Measurements from ENCODE around the gene NISCH.
A peak's percentile ranks its signal among the peaks of the same experiment; 100 is the strongest.

Gene NISCH

GRCh38 chr3:52430416-52430810 is 25.0 kb upstream of the NISCH start:
- Histone ChIP-seq H3K18ac (ENCODE audit: low read length) (no peak overlapping the region), H3K79me2 (ENCODE audit: control insufficient read depth, insufficient read depth, low read length, poor library complexity) (no peaks in the 10 kb centered on the region), H3K14ac (ENCODE audit: low read length) (no peak overlapping the region), H2AK5ac (ENCODE audit: low read length) (no peak overlapping the region), H2BK5ac (ENCODE audit: low read depth, low read length, poor library complexity) (no peak overlapping the region), H3K4me3 (ENCODE audit: low read depth, low read length) (no peak overlapping the region), H2AFZ (ENCODE audit: insufficient read depth, low read length, poor library complexity) (no peak overlapping the region), H3K4me2 (ENCODE audit: low read length) (no peak overlapping the region), H4K91ac (ENCODE audit: low read depth, low read length) (no peak overlapping the region), H4K12ac (ENCODE audit: low read depth, low read length) (no peak overlapping the region), H3K9ac (ENCODE audit: low read length) (no peak overlapping the region), H3K4me1 (ENCODE audit: control insufficient read depth in 1 of 2, insufficient read depth in 2 of 2, low read length in 2 of 2) (peaks cover 0 to 2% of the 10 kb centered on the region in 2 experiments), H3K27ac (ENCODE audit: low read depth, low read length) (peak overlapping the region; percentile 13), H3K79me1 (ENCODE audit: low read length) (no peaks in the 10 kb centered on the region), H3K36me3 (ENCODE audit: control insufficient read depth in 1 of 2, insufficient read depth in 2 of 2, low read length in 2 of 2) (no peaks in the 10 kb centered on the region), H2BK120ac (ENCODE audit: insufficient read depth, low read length, poor library complexity) (no peak overlapping the region), H3K27me3 (ENCODE audit: insufficient read depth, low read length) (no peaks in the 10 kb centered on the region), H3K9me3 (ENCODE audit: insufficient read depth, low read depth, low read length) (no peaks in the 10 kb centered on the region), H4K8ac (ENCODE audit: low read depth, low read length) (no peak overlapping the region), H3K23ac (ENCODE audit: low read length) (no peak overlapping the region), H2BK12ac (ENCODE audit: low read length) (no peak overlapping the region), H3K4ac (ENCODE audit: low read depth, low read length) (no peak overlapping the region)
- WGBS (ENCODE audit: extremely low coverage, insufficient coverage, insufficient read length), result no CpG with 5 or more reads among the region's 9 CpGs
- no peak for DNase-seq

GRCh38 chr3:52431459-52432223 is 23.8 kb upstream of the NISCH start:
- Histone ChIP-seq H3K4ac (ENCODE audit: low read depth, low read length) (no peak overlapping the region), H4K12ac (ENCODE audit: low read depth, low read length) (no peak overlapping the region), H3K14ac (ENCODE audit: low read length) (no peak overlapping the region), H3K27ac (ENCODE audit: low read depth, low read length) (no peak overlapping the region), H2AFZ (ENCODE audit: insufficient read depth, low read length, poor library complexity) (no peak overlapping the region), H2BK120ac (ENCODE audit: insufficient read depth, low read length, poor library complexity) (no peak overlapping the region), H3K4me1 (ENCODE audit: control insufficient read depth in 1 of 2, insufficient read depth in 2 of 2, low read length in 2 of 2) (peaks cover 0 to 2% of the 10 kb centered on the region in 2 experiments), H3K9ac (ENCODE audit: low read length) (no peak overlapping the region), H3K23ac (ENCODE audit: low read length) (no peak overlapping the region), H4K8ac (ENCODE audit: low read depth, low read length) (no peak overlapping the region), H3K36me3 (ENCODE audit: control insufficient read depth in 1 of 2, insufficient read depth in 2 of 2, low read length in 2 of 2) (no peaks in the 10 kb centered on the region), H3K18ac (ENCODE audit: low read length) (no peak overlapping the region), H3K9me3 (ENCODE audit: insufficient read depth, low read depth, low read length) (no peaks in the 10 kb centered on the region), H2BK12ac (ENCODE audit: low read length) (no peak overlapping the region), H2AK5ac (ENCODE audit: low read length) (no peak overlapping the region), H3K4me2 (ENCODE audit: low read length) (no peak overlapping the region), H3K27me3 (ENCODE audit: insufficient read depth, low read length) (no peaks in the 10 kb centered on the region), H4K91ac (ENCODE audit: low read depth, low read length) (no peak overlapping the region), H3K79me2 (ENCODE audit: control insufficient read depth, insufficient read depth, low read length, poor library complexity) (no peaks in the 10 kb centered on the region), H3K79me1 (ENCODE audit: low read length) (no peaks in the 10 kb centered on the region), H3K4me3 (ENCODE audit: low read depth, low read length) (no peak overlapping the region), H2BK5ac (ENCODE audit: low read depth, low read length, poor library complexity) (no peak overlapping the region)
- WGBS (ENCODE audit: extremely low coverage, insufficient coverage, insufficient read length), result no CpG with 5 or more reads among the region's 10 CpGs
- DNase-seq, result no peak

- WGBS (ENCODE audit: extremely low coverage, insufficient coverage, insufficient read length), result no CpG with 5 or more reads among the region's 6 CpGs
- Histone ChIP-seq H2BK120ac (ENCODE audit: insufficient read depth, low read length, poor library complexity) (no peak overlapping the region), H3K27ac (ENCODE audit: low read depth, low read length) (no peak overlapping the region), H3K4me3 (ENCODE audit: low read depth, low read length) (no peak overlapping the region), H3K9ac (ENCODE audit: low read length) (no peak overlapping the region), H3K79me2 (ENCODE audit: control insufficient read depth, insufficient read depth, low read length, poor library complexity) (no peaks in the 10 kb centered on the region), H3K23ac (ENCODE audit: low read length) (no peak overlapping the region), H3K9me3 (ENCODE audit: insufficient read depth, low read depth, low read length) (no peaks in the 10 kb centered on the region), H3K4me2 (ENCODE audit: low read length) (no peak overlapping the region), H2BK12ac (ENCODE audit: low read length) (no peak overlapping the region), H4K8ac (ENCODE audit: low read depth, low read length) (no peak overlapping the region), H3K36me3 (ENCODE audit: control insufficient read depth in 1 of 2, insufficient read depth in 2 of 2, low read length in 2 of 2) (no peaks in the 10 kb centered on the region), H3K4me1 (ENCODE audit: control insufficient read depth in 1 of 2, insufficient read depth in 2 of 2, low read length in 2 of 2) (peaks cover 0 to 2% of the 10 kb centered on the region in 2 experiments), H3K79me1 (ENCODE audit: low read length) (no peaks in the 10 kb centered on the region), H3K18ac (ENCODE audit: low read length) (no peak overlapping the region), H2AFZ (ENCODE audit: insufficient read depth, low read length, poor library complexity) (no peak overlapping the region), H2AK5ac (ENCODE audit: low read length) (no peak overlapping the region), H3K27me3 (ENCODE audit: insufficient read depth, low read length) (no peaks in the 10 kb centered on the region), H4K91ac (ENCODE audit: low read depth, low read length) (no peak overlapping the region), H2BK5ac (ENCODE audit: low read depth, low read length, poor library complexity) (no peak overlapping the region), H3K14ac (ENCODE audit: low read length) (peak overlapping the region; percentile 25), H4K12ac (ENCODE audit: low read depth, low read length) (no peak overlapping the region), H3K4ac (ENCODE audit: low read depth, low read length) (no peak overlapping the region)
- no peak for DNase-seq
Observed at GRCh38 chr3:52432225-52432624, 23.2 kb upstream of the NISCH start.

- Histone ChIP-seq H3K14ac (ENCODE audit: low read length) (no peak overlapping the region), H3K18ac (ENCODE audit: low read length) (no peak overlapping the region), H3K9ac (ENCODE audit: low read length) (no peak overlapping the region), H4K8ac (ENCODE audit: low read depth, low read length) (no peak overlapping the region), H2BK120ac (ENCODE audit: insufficient read depth, low read length, poor library complexity) (no peak overlapping the region), H2BK5ac (ENCODE audit: low read depth, low read length, poor library complexity) (no peak overlapping the region), H2AK5ac (ENCODE audit: low read length) (no peak overlapping the region), H2BK12ac (ENCODE audit: low read length) (no peak overlapping the region), H3K4me1 (ENCODE audit: control insufficient read depth in 1 of 2, insufficient read depth in 2 of 2, low read length in 2 of 2) (peaks cover 0 to 2% of the 10 kb centered on the region in 2 experiments), H3K4ac (ENCODE audit: low read depth, low read length) (no peak overlapping the region), H3K27ac (ENCODE audit: low read depth, low read length) (no peak overlapping the region), H3K79me2 (ENCODE audit: control insufficient read depth, insufficient read depth, low read length, poor library complexity) (no peaks in the 10 kb centered on the region), H3K9me3 (ENCODE audit: insufficient read depth, low read depth, low read length) (no peaks in the 10 kb centered on the region), H4K12ac (ENCODE audit: low read depth, low read length) (no peak overlapping the region), H3K36me3 (ENCODE audit: control insufficient read depth in 1 of 2, insufficient read depth in 2 of 2, low read length in 2 of 2) (no peaks in the 10 kb centered on the region), H3K23ac (ENCODE audit: low read length) (no peak overlapping the region), H2AFZ (ENCODE audit: insufficient read depth, low read length, poor library complexity) (no peak overlapping the region), H3K4me2 (ENCODE audit: low read length) (no peak overlapping the region), H3K4me3 (ENCODE audit: low read depth, low read length) (no peak overlapping the region), H4K91ac (ENCODE audit: low read depth, low read length) (no peak overlapping the region), H3K79me1 (ENCODE audit: low read length) (no peaks in the 10 kb centered on the region), H3K27me3 (ENCODE audit: insufficient read depth, low read length) (no peaks in the 10 kb centered on the region)
- no peak for DNase-seq
- no CpG with 5 or more reads among the region's 4 CpGs for WGBS (ENCODE audit: extremely low coverage, insufficient coverage, insufficient read length)
Observed at GRCh38 chr3:52432691-52433141, 22.7 kb upstream of the NISCH start.
